HG02623 (cell line): Measurements from ENCODE around the gene SPA17.

ENCODE experiments used
- ATAC-seq: cut with Tn5 transposase; IDR thresholded peaks from one replicate; pipeline ENCODE4 v1.9.1; 2021; ENCODE audit warnings: moderate library complexity; ENCODE audit not compliant: unreplicated experiment

The SPA17 gene

DNA sequence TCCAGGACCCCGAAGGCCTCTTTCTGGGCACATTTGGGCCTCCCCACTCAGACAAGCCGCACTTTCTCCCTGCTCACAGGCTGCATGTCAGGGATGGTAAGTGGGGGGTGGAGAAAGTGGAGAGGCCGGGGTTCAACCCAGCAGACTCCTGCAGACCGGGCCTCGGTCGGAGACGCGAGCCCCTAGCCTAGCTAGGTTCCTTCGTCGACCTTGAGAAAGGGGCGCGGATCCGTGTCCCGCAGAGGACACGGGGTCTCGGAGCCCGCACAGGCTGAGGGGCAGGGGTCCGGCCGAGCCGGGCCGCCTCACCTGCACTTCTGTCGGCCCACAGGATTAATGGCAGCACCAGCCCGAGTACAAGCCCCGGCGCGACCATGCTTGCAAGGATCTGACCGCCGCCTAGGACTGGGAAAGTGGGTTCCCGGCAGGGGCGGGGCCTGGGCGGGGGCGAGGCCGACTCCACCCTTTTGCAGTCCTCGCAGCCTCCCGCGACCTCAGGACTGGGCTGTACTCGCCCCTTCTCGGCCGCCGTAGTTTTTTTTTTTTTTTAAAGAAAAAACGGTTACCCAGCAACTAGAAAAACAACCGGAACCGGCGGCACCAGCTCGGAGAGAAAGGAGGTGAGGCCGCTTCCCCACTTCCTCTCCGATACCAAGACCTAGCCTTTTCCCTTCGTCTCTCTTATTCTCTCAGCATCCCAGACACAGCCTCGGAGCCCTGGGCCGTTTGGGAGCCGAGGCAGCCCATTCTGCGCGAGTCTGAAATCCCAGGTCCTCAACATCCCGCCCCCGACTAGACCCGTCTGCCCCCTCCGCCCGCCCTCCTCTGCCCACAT is at the start of gene SPA17, which contains the start of gene SIAE:
TSS of gene SPA17 (plus strand) at position 572 of the 835 bp plus-strand sequence. CDS start 1,361 bp downstream, outside the sequence.
TSS of gene SIAE (minus strand) at position 407 of the 835 bp plus-strand sequence. CDS start at position 376, 31 bp downstream.
- peak; percentile 84 for ATAC-seq

DNA sequence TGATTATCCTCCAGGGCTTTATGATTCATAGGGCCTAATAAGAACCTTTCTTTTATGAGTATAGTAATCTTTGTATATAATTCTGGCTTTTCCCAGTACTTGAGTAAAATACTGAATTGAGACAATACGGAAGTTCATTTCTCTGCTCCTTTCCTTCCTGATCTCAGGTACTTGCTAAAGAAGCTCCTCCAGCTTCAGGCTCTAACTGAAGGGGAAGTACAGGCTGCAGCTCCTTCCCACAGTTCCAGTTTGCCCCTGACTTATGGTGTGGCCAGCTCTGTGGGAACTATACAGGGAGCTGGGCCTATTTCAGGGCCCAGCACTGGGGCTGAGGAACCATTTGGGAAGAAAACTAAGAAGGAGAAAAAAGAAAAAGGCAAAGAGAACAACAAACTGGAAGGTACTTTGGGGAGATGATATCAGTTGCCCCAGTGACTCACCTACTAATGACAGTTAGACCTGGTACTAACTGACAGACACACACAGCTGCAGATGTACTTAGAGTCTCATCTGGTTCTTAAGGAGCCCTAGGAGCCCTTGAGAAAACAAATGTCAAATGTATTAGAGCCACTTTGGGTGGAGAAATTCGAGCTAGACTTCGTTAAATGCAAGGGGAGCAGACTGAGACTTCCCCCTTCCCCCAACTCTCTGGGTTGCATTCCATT is 48.1 kb upstream of the SPA17 start:
- no peak for ATAC-seq

- no peak for ATAC-seq
These were observed 46.2 kb upstream of the SPA17 start for GRCh38 chr11:124627546-124627945.

DNA sequence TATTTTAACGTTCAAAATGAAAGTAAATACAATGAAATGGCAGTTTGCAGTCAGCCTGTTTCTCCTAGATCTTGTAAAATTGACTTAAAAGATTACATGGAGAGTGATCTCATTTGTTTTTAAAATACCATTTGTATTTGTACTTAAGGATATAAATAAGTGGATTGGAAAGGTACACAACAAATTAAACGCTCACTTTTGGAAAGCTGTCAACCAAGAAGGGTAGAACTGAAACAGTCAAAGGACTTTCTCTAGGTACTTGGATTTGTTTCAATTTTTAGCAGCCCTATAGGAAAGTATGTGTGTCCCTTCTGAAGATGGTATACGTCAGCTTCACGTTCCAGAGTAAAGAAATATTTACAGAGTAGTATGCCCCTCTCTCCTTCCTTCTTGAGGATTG is 43.7 kb upstream of the SPA17 start:
- no peak for ATAC-seq

DNA sequence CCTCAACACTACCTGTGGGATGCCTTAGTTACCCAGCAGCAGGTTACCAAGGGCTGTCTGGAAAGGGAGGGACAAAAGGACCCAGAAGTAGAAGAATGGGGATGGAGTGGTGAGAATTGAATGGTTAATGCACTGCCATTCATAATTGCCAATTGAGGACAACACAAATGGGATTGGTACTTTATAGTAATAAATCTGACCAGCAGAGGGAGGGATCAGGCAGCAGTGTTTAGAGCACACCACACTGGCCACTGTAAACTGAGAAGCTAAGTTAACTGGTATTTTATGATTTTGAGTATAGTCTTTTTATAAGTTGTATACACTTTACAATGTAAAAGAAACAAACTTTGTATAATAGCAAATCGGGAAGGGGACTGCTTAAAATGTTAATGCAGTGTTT is 40.3 kb upstream of the SPA17 start:
- no peak for ATAC-seq

GRCh38 chr11:124635932-124636331 is 37.8 kb upstream of the SPA17 start:
- no peak for ATAC-seq

DNA sequence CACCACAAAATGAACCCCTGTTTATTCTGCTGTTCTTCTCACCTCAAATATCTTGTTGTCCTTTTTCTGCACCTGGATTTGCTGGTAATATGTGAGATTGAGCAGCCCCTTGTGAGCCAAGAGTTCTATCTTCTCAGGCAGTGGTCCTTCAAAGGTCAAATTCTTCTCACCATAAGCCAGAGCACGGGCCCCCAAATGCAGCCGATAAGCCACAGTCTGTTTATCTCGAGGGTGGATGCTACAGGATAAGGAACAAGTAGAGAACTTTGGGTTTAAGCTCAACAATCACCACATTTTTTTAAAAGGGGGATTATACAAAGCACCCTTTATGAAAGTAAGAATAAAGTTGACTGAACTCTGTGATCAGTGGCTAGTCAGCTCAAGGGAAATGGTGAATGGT is 35.2 kb upstream of the SPA17 start:
- ATAC-seq: no peak

DNA sequence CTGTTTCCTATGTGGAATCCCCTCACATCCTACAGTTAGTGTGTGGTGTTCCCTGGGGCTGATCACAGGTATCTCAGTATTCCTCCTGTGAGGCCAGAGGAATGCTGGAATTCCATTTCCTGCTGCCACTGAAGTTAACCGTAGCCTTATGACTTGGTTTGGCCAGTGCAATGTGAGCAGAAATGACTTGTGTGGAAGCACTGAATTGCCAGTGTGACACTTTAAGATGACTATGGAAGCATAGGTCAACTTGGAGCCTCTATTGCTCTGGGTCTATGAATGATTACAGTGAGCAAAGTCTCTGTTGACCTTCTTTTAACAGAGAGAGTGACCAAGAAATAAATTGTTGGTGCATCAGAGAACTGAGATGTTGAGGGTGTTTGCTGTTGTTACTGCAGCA is 34.5 kb upstream of the SPA17 start:
- ATAC-seq: no peak

GRCh38 chr11:124640666-124641065 is 33.0 kb upstream of the SPA17 start:
- no peak for ATAC-seq

DNA sequence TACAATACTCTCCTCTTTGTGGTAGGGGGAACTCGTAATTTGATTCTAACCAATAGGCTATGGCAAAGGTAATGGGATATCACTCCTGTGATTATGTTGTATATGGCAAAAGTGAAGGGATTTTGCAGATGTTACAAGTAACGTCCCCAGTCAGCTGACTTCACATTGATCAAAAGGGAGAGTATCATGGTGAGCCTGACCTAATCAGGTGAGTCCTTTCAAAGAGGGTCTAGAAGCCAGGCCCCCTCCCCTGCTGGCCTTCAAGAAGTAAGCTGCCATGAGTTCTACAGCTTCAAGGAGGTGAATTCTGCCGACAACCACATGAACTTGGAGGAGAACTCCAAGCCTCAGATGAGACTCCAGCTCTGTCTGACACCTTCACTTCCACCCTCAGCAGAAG is 31.1 kb upstream of the SPA17 start:
- no peak for ATAC-seq

DNA sequence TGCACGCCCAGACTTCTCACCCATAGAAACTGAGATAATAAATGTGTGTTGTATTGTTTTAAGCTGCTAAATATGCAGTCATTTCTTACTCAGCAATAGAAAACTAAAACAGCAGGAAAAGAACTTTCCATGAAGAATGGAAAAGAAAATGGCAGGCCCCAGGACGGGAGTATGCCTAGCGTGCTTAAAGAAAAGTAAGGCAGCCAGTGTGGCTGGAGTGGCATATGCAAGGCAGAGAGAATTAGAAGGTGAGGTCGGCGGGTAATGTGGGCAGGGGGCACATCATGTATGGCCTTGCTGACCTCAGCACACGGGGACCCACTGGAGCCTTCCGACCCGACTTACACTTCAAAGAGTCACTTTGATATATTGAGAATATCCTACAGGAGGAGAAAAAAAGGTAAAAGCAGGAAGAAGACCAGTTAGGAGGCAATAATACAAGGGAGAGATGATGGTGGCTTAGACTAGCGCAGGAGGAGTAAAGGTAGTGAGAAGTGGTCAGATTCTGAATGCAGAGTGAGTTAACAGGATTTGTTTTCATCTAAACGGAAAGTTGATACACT is 30.6 kb upstream of the SPA17 start:
- no peak for ATAC-seq

GRCh38 chr11:124643605-124644425 is 29.9 kb upstream of the SPA17 start:
- ATAC-seq: no peak

GRCh38 chr11:124644426-124645280 is 29.1 kb upstream of the SPA17 start:
- ATAC-seq: no peak

GRCh38 chr11:124646148-124646547 is 27.6 kb upstream of the SPA17 start:
- peak; percentile 56 for ATAC-seq

DNA sequence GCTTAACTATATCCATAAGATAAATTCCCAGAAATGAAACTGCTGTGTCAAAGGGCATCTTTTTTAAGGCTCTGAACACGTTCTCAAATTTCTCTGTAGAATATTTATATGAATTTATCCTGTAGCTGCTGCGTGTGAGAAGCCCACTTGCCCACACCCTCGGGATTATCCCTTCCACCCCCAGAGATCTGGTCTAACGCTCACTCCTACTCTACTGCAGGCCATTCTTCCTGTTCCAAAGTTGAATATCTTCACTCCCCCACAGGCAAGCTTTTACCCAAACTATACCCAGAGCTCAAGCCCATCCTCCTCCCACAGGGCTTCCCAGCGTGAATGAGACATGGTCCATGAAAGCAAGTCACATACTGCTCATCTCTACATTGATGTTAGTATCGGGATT is 25.1 kb upstream of the SPA17 start:
- no peak for ATAC-seq

DNA sequence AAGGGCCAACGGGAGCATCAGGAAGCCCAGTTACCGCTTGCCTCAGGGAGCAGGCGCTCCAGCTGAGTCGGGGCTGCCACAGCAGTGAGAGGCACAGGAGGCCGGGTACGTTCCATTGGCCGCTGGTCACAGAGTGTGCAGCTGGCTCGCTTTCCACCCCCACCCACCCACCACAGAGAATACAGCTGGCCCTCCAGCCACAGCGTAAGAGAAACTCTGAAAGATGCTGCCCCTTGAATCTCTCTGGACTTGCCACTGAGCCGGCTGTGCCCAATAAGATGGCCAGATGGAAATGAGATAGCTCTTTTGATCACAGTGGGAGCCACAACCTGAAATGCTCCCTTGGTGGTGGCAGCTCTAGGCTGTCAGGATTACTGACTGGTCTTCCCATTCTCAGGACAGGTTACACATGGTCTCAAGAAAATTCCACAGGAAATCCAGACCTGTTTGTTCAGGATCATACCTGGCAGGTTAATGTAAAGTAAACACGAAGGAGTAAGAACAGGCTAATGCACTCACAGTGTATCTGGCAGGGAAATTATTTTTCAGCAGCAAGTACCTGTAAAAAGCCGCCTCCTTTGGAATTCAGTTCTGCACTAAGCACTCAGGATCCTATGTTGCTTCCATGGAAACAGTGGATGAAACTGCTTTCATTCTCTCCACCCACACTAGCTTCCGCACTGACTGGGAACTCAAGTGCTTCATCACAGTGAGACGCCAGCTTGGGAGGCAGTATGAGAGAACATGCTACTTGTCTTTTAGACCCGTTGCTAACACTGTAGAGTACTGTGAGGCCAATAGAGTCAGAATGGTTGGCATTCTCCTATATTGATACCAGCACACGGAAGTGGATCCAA is 16.7 kb upstream of the SPA17 start:
- ATAC-seq: no peak

DNA sequence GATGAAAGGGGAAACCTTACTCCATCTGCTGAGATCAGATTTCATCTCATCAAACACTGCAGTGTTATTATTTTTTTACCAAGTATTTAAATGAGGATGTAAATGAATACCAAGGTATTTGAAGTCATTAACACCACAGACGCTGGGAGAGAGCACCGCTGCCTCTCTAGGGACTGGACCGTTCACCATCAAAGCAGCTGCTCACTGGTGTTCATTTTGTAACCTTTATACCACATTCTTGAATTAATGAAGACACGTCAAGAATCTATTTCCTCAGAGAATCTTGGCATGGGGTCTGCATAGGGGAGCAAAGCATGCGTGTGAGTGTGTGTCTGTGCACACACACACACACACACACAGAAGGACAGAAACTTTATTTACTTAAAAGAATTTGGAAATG is 15.8 kb upstream of the SPA17 start:
- ATAC-seq: no peak

GRCh38 chr11:124658501-124658900 is 15.2 kb upstream of the SPA17 start:
- no peak for ATAC-seq

DNA sequence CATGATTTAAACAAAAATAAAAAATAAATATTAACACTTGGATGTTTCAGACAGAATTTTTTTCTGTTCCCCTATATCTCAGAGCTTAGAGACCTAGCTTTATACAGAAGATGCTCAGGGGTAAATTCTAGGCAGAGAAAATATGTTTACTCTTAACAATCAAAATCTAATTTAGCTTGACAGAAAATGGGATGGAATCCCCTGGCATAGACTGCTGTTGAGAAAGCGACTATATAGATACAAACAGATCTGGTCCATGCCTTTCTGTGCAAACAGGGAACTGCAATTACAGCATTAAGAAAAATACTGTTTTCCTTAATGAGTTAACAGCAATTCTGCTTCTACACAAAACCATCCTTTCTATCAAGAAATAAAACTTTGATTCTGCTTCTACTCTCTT is 14.7 kb upstream of the SPA17 start:
- ATAC-seq: no peak
